HG03066 (cell line): ENCODE data around the gene LEFTY1.
"Not testable (repeated sequence)": the region's sequence is repeated elsewhere in the genome, so short reads cannot be mapped to it uniquely, and the experiment has no call there.

Experiments
- ATAC-seq: cut with Tn5 transposase; IDR thresholded peaks from one replicate; pipeline ENCODE4 v1.9.1; 2021; ENCODE audit warnings: low read depth; ENCODE audit not compliant: unreplicated experiment

The LEFTY1 gene

GRCh38 chr1:225889743-225890142 lies 797 bp upstream of the LEFTY1 start:
- ATAC-seq: no peak

GRCh38 chr1:225888289-225888897 lies 553 bp downstream of the LEFTY1 start:
- no peak for ATAC-seq

- ATAC-seq: not testable (repeated sequence)
Measured at GRCh38 chr1:225887554-225888288, 1.2 kb downstream of the LEFTY1 start.

- ATAC-seq: no peak
Measured at GRCh38 chr1:225887030-225887314, 2.0 kb downstream of the LEFTY1 start.

DNA sequence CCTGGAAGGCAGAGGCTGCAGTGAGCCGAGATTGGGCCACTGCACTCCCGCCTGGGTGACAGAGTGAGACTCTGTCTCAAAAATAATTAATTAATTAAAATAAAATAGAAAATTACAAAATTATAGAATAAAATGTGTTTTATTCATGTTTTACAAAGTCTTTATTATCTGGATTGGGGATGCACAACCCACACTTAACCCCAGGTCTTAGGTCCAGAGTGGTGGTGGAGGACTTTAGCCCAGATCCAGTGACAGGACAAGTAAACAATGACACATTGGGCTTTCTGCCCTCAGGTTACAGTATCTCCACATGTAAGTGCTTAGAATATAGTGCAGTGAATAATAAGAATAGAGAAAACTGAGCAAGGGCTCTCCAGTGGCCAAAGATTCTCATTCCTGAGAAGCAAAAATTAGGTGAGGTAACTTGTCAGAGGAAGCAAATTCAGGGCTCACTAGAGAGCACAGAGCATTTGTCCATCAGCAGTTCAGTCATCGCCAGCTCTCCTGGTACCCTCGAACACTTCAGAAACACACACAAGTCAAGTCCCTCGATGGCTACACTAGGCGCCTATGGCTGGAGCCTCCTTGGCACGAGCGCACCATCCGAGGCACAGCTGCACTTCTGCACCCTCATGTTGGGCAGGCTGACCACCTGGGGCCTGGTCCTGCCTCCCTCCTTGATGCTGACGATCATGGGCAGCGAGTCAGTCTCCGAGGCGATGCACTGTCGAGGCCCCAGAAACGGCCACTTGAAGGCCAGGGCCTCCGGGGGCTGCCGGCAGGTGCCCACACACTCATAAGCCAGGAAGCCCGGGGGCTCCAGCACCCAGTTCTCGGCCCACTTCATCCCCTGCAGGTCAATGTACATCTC lies 2.6 kb downstream of the LEFTY1 start:
- no peak for ATAC-seq

GRCh38 chr1:225885336-225885735 lies 3.6 kb downstream of the LEFTY1 start:
- ATAC-seq: no peak

- no peak for ATAC-seq
Measured at GRCh38 chr1:225883616-225884265, 5.2 kb downstream of the LEFTY1 start.

- ATAC-seq: peak; percentile 27
Measured at GRCh38 chr1:225882694-225883615, 6.0 kb downstream of the LEFTY1 start.

DNA sequence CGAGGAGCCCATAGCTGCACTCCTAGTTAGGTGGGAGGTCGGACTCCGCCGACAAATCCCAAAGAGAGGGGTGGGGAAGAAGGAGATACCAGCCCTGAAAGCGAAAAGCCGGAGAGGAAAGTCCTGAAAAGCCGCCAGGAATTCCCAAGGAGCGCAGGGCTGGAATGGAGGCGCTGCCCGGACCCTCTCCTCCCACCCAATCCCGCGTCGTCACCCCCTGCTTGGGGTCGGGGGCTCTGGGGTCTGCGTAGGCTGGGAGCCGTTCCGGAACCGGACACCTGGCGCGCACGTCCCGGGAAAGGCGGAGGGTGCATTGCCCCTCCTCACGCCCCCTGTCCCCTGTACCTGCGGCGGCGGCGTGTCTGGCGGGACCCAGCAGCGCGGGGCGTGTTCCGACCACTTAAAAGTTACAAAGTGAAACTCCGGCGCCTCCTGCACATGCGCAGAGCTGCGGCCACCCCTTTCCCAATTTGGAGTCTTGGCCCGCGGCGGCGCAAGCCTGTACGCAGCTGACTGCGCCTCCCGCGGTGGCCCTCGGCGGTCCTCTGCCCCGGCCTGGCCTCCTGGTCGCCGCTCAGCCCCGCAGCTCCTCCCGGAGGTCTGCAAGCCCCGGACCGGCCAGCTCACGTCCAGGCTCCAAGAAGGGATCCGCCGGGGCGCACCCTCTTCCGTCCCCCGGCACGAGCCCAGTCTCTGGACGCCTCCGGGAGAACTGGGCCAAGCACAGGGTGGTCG lies 6.8 kb downstream of the LEFTY1 start, which contains the start of gene TMEM63A:
TMEM63A (minus strand) TSS at position 422 of the 735 bp plus-strand sequence. CDS start 4,800 bp downstream, outside the sequence.
- ATAC-seq: peak; percentile 64

GRCh38 chr1:225881081-225881958 lies 7.6 kb downstream of the LEFTY1 start:
- peak; percentile 31 for ATAC-seq

- no peak for ATAC-seq
Measured at GRCh38 chr1:225880636-225881035, 8.3 kb downstream of the LEFTY1 start.

DNA sequence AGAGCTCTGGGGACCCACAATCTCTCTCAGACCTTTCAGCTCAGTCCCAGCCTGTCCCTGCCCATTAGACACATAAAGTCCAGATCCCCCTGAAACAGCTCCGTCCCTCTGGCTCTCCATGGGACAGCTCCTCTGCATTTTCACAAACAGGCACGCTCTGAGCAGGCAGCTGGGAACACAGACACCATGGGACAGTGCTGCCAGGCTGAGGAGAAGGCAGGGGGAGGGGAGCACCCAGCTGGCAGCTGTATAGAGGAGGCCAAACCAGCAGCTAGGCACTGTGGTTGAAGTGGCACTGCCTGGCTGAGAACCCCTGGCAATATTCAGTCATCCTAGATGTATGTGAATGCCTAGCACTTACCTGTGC lies 8.7 kb downstream of the LEFTY1 start:
- ATAC-seq: no peak

DNA sequence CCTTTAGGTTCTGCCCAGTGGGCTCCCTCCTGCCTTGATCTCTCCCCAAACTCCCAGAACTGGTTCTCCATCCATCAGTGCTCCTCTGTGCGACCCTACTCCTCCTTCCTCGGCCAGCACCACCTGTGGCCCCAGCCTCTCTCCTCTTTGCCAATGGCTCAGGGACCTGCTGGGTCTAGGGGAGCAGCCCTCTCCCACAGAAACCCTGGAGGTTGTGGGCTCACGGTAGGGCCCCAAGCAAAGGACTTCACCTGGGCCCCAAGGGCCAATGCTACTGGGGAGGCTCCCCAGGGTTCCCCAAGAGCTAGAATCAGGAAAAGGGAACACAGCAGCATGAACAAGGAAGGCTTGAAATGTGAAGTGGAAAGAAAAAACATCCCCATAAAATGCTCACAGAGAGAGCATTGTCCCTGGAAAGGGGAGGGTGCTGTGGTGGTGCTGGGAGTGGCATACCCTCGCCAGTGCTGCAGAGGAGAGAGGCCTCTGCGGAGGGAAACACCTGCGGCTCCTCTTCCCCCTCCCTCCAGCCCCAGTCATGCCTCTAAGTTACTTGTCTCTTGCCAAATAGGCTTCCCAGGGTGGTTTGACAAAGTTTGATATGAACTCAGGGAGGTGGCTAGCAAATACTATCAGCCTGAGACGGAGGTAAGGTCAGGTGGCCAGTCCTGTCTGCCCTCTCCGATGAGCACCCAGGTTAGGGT lies 9.3 kb downstream of the LEFTY1 start:
- ATAC-seq: no peak

DNA sequence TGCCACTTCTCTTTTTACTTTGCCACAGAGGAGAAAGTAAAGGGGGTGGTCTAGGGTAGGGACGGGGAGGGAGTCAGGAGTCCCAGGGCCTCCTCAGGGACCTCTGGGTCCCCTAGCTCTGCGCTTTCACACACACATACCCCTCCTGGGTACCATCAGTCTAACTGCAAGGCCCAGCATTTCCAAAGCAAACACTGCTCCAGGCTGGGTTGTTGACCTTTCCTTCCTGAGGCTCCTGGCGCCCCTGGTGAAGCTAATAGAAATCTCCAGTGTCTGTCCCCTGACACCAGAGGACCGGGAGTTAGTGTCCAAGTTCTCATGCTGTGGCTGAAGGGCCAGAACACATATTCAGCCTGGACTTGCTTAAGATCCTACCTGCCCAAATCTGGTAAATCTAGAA lies 10.7 kb downstream of the LEFTY1 start:
- no peak for ATAC-seq

DNA sequence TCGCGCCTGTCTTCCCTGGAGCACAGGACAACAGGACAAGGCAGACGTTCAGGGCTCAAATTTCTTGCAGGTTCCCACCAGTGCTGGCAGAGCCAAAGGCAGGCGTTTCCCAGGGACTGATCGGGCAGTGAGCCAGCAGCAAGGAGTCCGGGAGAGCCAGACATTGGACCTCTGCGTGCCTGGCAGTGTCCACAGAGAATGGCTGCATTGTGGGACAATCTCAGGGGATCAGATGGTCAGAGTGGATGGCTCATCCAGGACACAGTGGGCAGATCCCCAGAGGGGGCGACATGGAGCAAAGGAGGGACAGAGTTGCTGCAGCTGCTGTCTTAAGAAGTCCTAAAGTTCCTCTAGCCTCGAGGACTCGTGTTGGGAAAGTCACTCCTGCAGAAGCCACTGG lies 11.4 kb downstream of the LEFTY1 start:
- no peak for ATAC-seq

DNA sequence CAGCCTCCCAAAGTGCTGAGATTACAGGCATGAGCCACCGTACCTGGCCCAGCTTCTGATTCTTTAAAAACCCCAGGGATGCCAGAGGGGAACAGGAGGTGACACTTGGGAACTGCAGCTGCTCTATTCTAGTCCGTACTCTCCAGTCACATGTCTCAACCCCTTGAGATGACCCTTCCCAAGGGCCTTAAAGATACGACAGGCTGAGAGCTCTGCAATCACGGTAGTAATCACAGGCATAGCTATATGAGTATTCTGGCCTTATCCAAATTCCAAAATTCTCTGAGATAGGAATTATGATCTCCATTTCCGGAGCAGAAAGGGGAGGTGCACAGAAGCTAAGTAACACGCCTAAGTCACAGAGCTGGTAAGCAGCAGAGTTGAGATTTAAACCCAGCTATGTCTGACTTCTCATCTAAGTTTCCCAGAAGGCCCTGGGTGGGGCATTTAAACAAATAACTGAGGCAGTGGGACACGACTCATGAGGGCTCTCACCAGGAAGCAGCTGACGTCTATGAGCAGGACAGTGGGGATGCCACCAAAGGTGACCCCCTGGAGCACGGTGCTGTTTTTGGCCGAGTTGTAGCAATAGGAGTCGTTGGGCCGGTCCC lies 11.9 kb downstream of the LEFTY1 start:
- ATAC-seq: no peak

DNA sequence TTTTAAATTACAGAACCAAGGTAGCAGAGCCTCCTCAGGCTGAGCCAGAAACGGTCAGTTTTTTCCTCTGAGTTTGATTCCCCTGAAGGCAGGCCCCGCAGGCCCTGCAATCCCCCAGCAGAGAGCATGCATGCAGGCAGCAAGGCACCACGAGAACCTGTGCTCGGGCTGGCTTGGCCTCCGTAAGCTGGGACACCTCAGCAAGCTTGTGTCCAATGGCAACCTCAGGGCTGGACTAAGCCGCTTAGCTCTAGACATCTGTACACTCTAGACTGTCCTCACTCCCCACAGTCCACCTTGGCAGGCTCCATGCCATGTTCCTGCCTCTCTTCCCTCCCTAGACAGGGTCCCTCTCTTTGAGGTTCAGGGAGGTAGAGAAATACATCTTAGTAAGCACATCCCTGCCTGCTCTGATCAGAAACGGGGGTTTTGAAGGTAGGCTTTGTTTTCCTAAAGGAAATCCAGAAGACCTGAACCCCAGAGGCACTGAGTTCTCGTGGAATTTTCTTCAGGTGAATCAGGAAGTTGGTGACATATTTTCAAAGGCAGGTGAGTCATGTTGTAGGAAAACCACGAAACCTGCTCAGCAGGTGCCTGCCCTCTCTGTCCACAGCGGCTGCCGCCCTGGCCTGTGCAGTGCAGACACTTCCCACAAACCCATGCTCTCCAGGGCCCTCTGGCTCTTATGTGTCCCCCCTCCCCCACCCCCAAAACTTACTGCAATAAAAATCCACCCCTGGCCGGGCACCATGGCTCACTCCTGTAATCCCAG lies 13.7 kb downstream of the LEFTY1 start:
- no peak for ATAC-seq
